Caco-2 (cell line): ENCODE data around the gene ZBTB24. TPM values are rescaled to one million over a fixed set of nuclear protein-coding genes. Genes with fewer than 3 reads are reported as not detected.
"Not testable (repeated sequence)": the region's sequence is repeated elsewhere in the genome, so short reads cannot be mapped to it uniquely, and the experiment has no call there.

Experiments used
- BruUV-seq: library from RNA; stranded (reverse); fragments of 400-500 nt; replicated peaks from 2 replicates; lab custom pipeline; 2021; lab: Mats Ljungman, UMichigan
- CTCF ChIA-PET: fragments of 300-600 bp; sonication (Branson Sonifier 250); formaldehyde crosslinking; loops from one replicate; lab custom pipeline; 2022; ENCODE audit warnings: antibody characterized with exemption; lab: Charles Lee
- POLR2A ChIA-PET: fragments of 300-600 bp; sonication (Branson Sonifier 250); formaldehyde crosslinking; loops from one replicate; lab custom pipeline; 2022; ENCODE audit warnings: antibody characterized with exemption; lab: Charles Lee
- DNase-seq, 2 experiments: peaks; one replicate each; pipeline versions ENCODE4 v3.0.0 to v3.0.0-alpha.2; 2020 to 2022
- H3K27me3 ChIP-seq: replicated peaks from 2 replicates; pipeline ENCODE4 v1.6.0; 2011; ENCODE audit warnings: low read length; ENCODE audit not compliant: control insufficient read depth, insufficient read depth
- H3K36me3 ChIP-seq: 2 replicates; pipeline ENCODE4 v1.5.1; 2011; ENCODE audit warnings: low read length; ENCODE audit not compliant: control insufficient read depth, insufficient read depth
- H3K4me1 ChIP-seq: fragments of 250-450 bp; sonication (Bioruptor Pico); 2 replicates; pipeline ENCODE4 v1.5.1; 2020; ENCODE audit warnings: mild to moderate bottlenecking
- H3K4me3 ChIP-seq: 2 replicates; pipeline ENCODE4 v1.5.1; 2011; ENCODE audit warnings: low read depth, mild to moderate bottlenecking, control low read depth, low read length
- H3K9me3 ChIP-seq: fragments of 250-450 bp; sonication (Bioruptor Pico); 2 replicates; pipeline ENCODE4 v1.5.1; 2020; ENCODE audit warnings: mild to moderate bottlenecking, moderate library complexity
- H3K27ac Mint-ChIP-seq: one replicate; pipeline ENCODE4 v1.8.0; 2022; ENCODE audit warnings: mixed read lengths; ENCODE audit not compliant: unreplicated experiment
- H3K27me3 Mint-ChIP-seq: one replicate; pipeline ENCODE4 v1.8.0; 2022; ENCODE audit warnings: mixed read lengths; ENCODE audit not compliant: insufficient read depth, unreplicated experiment
- H3K36me3 Mint-ChIP-seq: one replicate; pipeline ENCODE4 v1.8.0; 2022; ENCODE audit warnings: mild to moderate bottlenecking, mixed read lengths; ENCODE audit not compliant: insufficient read depth, unreplicated experiment
- H3K4me1 Mint-ChIP-seq: one replicate; pipeline ENCODE4 v1.8.0; 2022; ENCODE audit warnings: low read depth, mixed read lengths; ENCODE audit not compliant: unreplicated experiment
- H3K4me3 Mint-ChIP-seq: one replicate; pipeline ENCODE4 v1.8.0; 2022; ENCODE audit warnings: mild to moderate bottlenecking, moderate library complexity, mixed read lengths; ENCODE audit not compliant: unreplicated experiment
- H3K9me3 Mint-ChIP-seq: one replicate; pipeline ENCODE4 v1.8.0; 2022; ENCODE audit warnings: mixed read lengths; ENCODE audit not compliant: unreplicated experiment
- CTCF ChIP-seq, 2 experiments: fragments of 200-600 bp in 1 of 2; IDR thresholded peaks; 1 replicate in 1 of 2; 2 replicates in 1 of 2; pipeline versions ENCODE4 v1.5.1 to v1.8.0; 2011 to 2022; ENCODE audit warnings: antibody characterized with exemption in 1 of 2, control low read depth in 1 of 2, inconsistent platforms in 1 of 2, low read depth in 1 of 2, low read length in 1 of 2, mild to moderate bottlenecking in 1 of 2, moderate library complexity in 1 of 2; ENCODE audit not compliant: insufficient read depth in 1 of 2, severe bottlenecking in 1 of 2, unreplicated experiment in 1 of 2
- intact Hi-C: fragments of 100-400 bp; cut with micrococcal nuclease; formaldehyde crosslinking; loops from one replicate; pipeline ENCODE4 v1.10.0; 2022; ENCODE audit not compliant: unreplicated experiment
- total RNA-seq: library from RNA; stranded (reverse); gene quantifications from 2 replicates; pipeline ENCODE4 v1.2.3, GENCODE V29; 2022

The ZBTB24 gene
- total RNA-seq, 1 experiment from 2014 or later, result 10.3 TPM

- Mint-ChIP-seq H3K9me3 (no peaks in the 10 kb centered on the region), H3K4me3 (no peak overlapping the region), H3K27me3 (no peaks in the 10 kb centered on the region), H3K36me3 (peaks cover 47% of the 10 kb centered on the region), H3K4me1 (no peaks in the 10 kb centered on the region), H3K27ac (no peak overlapping the region)
- no peaks in the 10 kb centered on the region for H3K9me3 ChIP-seq
- H3K4me1 ChIP-seq, result 0 out of 2 replicates have a peak, but pooled peaks cover under 1% of the 10 kb centered on the region
- no peak for DNase-seq
- peaks cover 4% of the 10 kb centered on the region; the same call in 1 of the 2 replicates for H3K36me3 ChIP-seq
- POLR2A ChIA-PET, result no interaction called here
- H3K27me3 ChIP-seq, result no peaks in the 10 kb centered on the region
- CTCF ChIA-PET, result no interaction called here
- no peak overlapping the region for H3K4me3 ChIP-seq
- TF ChIP-seq CTCF (IDR thresholded peaks at IDR 0.05; ENCODE audit: insufficient read depth in 1 of 2, low read depth in 1 of 2, low read length in 1 of 2, severe bottlenecking in 1 of 2, unreplicated experiment in 1 of 2), result no peak
- no TSS peak for BruUV-seq
- intact Hi-C loops, result no loop called here
Measured at GRCh38 chr6:109461733-109462526, 21.1 kb downstream of the ZBTB24 start.

GRCh38 chr6:109461205-109461604 is 21.8 kb downstream of the ZBTB24 start:
- H3K36me3 ChIP-seq, H3K27me3 ChIP-seq, H3K27ac Mint-ChIP-seq, intact Hi-C loops, H3K9me3 ChIP-seq, H3K4me3 ChIP-seq, CTCF ChIA-PET, BruUV-seq, H3K4me3 Mint-ChIP-seq, H3K4me1 ChIP-seq, H3K27me3 Mint-ChIP-seq, DNase-seq, H3K9me3 Mint-ChIP-seq, H3K4me1 Mint-ChIP-seq, POLR2A ChIA-PET: not testable (repeated sequence)
- peaks cover 40% of the 10 kb centered on the region for H3K36me3 Mint-ChIP-seq

GRCh38 chr6:109460161-109460829 is 22.7 kb downstream of the ZBTB24 start:
- no peak overlapping the region for H3K27ac Mint-ChIP-seq
- intact Hi-C loops, result no loop called here
- TF ChIP-seq CTCF (IDR thresholded peaks at IDR 0.05; ENCODE audit: insufficient read depth in 1 of 2, low read depth in 1 of 2, low read length in 1 of 2, severe bottlenecking in 1 of 2, unreplicated experiment in 1 of 2), result no peak
- POLR2A ChIA-PET, result interaction anchor here (0.6 kb wide), 2 partner anchors 78 to 504 kb away, joined by 3 to 5 read pairs; partner anchors contain the start of gene CD164
- no peaks in the 10 kb centered on the region for H3K27me3 Mint-ChIP-seq
- CTCF ChIA-PET, result interaction anchor here (0.6 kb wide), 2 partner anchors 171 to 286 kb away, joined by 4 to 9 read pairs; no protein-coding TSS in a partner anchor
- no TSS peak for BruUV-seq
- H3K4me3 ChIP-seq, result no peak overlapping the region
- H3K4me1 Mint-ChIP-seq, result no peaks in the 10 kb centered on the region
- no peaks in the 10 kb centered on the region for H3K9me3 ChIP-seq
- peaks cover 32% of the 10 kb centered on the region for H3K36me3 Mint-ChIP-seq
- no peak overlapping the region for H3K4me3 Mint-ChIP-seq
- no peaks in the 10 kb centered on the region for H3K27me3 ChIP-seq
- no peak for DNase-seq
- no peaks in the 10 kb centered on the region for H3K9me3 Mint-ChIP-seq
- no peaks in the 10 kb centered on the region for H3K36me3 ChIP-seq
- H3K4me1 ChIP-seq, result peaks cover 8% of the 10 kb centered on the region
